Right kidney (tissue), 9 donors: ENCODE measurements around the gene KLHL35.

Source experiments
- DNase-seq: peaks from one replicate; pipeline ENCODE4 v3.0.0-alpha.2; 2016
- long read RNA-seq, 8 donors: transcript quantifications; one replicate each; lab custom pipeline, GENCODE V29; 2026

Gene KLHL35, protein sequence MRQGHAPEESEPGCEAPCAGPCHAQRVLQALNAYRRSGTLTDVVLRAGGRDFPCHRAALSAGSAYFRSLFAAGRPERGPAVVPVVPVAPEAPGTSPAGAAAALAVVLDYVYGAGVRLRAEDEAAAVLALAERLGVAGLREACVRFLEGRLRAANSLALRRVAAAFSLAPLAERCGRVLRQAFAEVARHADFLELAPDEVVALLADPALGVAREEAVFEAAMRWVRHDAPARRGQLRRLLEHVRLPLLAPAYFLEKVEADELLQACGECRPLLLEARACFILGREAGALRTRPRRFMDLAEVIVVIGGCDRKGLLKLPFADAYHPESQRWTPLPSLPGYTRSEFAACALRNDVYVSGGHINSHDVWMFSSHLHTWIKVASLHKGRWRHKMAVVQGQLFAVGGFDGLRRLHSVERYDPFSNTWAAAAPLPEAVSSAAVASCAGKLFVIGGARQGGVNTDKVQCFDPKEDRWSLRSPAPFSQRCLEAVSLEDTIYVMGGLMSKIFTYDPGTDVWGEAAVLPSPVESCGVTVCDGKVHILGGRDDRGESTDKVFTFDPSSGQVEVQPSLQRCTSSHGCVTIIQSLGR
- long read RNA-seq, donor 1, result 0 reads
- long read RNA-seq, donor 2, result 0 reads
- long read RNA-seq, donor 3, result 0 reads
- long read RNA-seq, donor 4, partial matches to known transcripts, result 0 of 1 reads
- long read RNA-seq, donor 4, other reads (novel, unspliced or antisense), result 0 of 1 reads
- long read RNA-seq, donor 5, partial matches to known transcripts, result 0 of 1 reads
- long read RNA-seq, donor 5, other reads (novel, unspliced or antisense), result 0 of 1 reads
- long read RNA-seq, donor 6, result 0 reads
- long read RNA-seq, donor 7, partial matches to known transcripts, result 0 of 2 reads
- long read RNA-seq, donor 7, other reads (novel, unspliced or antisense), result 0 of 2 reads
- long read RNA-seq, donor 8, result 0 reads

DNA sequence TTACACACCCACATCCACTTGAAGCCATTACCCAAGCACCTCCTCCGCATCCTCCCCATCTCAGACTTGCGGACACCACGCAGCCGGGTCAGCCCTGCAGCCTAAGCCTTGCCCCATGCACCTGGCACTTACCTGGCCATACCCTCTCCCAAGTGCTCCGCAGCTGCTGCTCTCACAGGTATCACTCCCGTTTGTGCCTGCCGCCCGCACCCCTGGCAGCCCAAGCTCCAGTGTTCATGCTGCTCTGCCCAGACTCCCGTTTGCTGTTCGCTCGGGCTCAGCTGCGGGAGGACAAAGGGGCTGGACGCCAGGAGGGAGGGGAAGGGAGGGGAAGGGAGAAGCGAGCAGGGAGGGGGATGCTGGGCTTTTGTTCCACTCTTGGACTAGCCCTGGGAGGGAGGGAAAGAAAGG is at the start of gene KLHL35:
Gene KLHL35 (minus strand): TSS at position 293 of the 411 bp plus-strand sequence. CDS start 2,574 bp downstream, outside the sequence.
- DNase-seq, result no peak

GRCh38 chr11:75481922-75482606 is 49.1 kb upstream of the KLHL35 start:
- DNase-seq, result no peak

- DNase-seq, result no peak
Observed at GRCh38 chr11:75481223-75481921, 48.4 kb upstream of the KLHL35 start.

DNA sequence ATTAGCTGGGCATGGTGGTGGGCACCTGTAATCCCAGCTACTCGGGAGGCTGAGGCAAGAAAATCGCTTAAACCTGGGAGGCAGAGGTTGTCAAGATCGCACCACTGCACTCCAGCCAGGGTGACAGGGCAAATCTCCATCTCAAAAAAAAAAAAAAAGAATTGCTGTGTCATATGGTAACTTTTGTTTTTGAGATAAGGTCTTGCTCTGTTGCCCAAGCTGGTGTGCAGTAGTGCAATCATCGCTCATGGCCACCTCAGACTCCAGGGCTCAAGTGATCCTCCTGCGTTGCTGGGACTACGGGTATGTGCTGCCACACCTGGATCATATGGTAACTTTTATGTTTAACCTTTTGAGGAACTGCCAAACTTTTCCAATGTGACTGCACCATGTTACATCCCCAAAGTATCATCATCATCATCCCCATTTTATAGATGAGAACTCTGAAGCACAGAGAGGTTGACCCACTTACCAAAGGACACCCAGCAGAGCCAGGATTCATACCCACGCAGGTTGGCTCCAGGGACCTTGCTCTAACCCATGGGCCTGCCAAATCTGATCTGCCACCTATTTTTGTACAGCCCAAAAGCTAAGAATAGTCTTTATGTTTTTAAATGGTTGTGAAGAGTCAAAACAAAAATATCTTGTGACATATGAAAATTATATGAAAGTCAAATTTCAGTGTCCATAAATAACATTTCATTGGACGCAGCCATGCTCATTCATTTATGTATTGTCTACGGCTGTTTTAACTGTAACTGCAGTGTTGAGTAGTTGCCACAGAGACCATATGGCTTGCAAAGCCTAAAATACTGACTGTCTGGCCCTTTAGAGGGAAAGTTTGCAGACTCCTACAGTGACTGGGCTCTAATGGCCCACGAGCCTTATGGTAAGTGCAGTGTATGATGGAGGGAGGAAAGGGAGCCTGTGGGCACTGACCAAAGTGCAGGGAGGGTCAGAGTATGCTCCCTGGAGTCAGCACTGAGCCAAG is 47.5 kb upstream of the KLHL35 start:
- DNase-seq, result no peak

DNA sequence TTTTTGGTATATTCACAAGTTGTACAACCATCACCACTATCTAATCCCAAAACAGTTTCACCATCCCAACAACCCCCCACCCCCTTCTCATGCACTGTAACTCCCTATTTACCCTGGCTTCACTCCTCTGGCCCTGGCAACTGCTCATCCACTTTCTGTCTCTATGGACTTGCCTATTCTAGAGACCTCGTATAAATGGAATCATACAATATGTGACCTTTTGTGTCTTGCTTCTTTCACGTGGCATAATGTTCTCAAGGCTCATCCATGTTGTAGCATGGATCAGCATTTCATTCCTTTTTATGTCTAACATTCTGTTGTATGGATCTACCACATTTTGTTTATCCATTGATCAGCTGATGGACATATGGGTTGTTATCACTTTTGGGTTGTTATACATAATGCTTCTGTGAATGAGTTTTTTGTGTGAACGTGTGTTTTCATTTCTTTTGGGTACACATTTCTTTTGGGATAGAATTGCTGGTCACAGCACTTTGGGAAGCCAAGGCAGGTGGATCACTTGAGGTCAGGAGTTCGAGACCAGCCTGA is 46.7 kb upstream of the KLHL35 start:
- DNase-seq, result no peak

GRCh38 chr11:75478783-75479596 is 46.0 kb upstream of the KLHL35 start:
- DNase-seq, result no peak

- DNase-seq, result no peak
Observed at GRCh38 chr11:75477614-75477935, 44.6 kb upstream of the KLHL35 start.

DNA sequence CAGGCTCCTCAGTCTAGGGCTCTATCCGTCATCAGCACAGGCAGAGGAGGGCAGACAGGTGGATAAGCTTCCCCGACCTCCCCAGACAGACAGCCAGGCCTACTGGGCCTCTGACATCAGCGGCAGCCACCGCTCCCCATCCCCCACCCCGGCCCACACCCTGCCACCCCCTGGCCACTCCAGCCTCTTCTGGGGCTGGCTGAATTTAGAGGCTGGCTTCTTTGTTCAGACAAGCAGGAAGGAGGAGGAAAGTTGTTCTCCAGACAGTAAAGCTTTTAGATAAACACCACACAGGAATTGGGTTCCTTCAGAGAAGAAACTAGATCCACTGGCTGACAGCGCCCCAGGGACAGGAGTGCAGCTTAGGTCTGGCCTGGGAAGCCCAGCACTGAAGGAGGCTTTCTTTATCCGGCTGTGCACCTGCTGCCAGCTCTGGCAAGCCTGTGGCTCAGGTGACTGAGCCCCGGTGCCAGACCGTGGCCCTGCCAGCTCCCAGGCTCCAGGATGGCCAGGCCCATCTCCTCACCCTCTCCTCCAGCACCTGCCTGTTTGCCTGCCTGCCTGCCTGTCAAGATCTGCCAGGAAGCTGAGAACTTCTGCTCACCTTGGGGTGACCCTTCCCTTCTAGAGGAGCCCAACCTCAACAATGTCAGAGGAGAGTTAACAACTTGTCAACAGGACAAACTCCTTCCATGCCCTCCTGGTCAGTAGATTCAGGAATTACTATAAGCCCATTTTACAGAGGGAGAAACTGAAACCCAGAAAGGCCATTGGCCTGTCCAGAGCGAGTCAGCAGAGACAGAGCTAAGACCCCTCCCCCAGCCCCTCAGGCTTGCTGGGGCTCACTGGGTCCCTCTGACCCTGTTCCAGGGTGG is 44.0 kb upstream of the KLHL35 start:
- DNase-seq, result no peak

DNA sequence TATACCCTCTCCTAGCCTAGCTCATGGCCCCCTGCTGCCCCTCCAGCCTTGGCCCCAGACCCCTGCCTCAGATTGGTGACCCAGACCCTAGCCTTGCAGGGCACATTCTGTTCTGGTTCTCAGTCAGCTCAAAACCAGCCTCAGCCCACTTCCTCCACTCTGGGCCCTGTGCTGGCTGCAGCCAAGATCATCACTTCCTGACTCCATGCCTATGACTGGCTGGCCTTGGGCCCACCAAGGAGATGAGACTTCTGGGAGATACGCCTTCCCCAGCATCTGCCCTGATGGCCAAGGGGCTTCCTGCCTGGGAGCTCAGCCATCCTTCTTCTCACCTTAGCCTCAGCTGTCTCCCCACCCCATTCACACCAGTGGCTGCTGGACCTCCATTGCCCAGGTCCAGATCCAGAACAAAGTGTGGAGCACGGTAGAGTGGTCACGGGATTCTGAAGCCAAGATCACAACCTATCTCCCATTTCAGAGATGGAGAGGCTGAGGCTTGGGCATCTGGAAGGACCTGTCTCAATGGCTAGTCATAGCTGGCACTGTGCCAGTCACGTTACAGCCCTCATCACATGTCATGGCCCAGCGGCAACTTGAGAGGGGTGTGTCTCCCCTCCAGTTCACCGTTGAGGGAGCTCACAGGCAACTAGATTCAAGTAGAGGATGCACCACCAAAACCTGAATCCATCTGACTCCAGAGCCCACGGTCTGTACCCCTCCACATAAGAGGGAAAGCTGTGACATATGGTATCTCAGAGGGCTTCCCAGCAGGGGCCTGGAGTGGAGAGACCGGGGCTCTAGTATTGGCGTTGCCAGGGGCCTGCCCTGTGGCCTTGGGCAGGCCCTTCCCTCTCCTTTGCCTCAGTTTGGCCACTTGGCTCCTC is 43.0 kb upstream of the KLHL35 start:
- no peak for DNase-seq

DNA sequence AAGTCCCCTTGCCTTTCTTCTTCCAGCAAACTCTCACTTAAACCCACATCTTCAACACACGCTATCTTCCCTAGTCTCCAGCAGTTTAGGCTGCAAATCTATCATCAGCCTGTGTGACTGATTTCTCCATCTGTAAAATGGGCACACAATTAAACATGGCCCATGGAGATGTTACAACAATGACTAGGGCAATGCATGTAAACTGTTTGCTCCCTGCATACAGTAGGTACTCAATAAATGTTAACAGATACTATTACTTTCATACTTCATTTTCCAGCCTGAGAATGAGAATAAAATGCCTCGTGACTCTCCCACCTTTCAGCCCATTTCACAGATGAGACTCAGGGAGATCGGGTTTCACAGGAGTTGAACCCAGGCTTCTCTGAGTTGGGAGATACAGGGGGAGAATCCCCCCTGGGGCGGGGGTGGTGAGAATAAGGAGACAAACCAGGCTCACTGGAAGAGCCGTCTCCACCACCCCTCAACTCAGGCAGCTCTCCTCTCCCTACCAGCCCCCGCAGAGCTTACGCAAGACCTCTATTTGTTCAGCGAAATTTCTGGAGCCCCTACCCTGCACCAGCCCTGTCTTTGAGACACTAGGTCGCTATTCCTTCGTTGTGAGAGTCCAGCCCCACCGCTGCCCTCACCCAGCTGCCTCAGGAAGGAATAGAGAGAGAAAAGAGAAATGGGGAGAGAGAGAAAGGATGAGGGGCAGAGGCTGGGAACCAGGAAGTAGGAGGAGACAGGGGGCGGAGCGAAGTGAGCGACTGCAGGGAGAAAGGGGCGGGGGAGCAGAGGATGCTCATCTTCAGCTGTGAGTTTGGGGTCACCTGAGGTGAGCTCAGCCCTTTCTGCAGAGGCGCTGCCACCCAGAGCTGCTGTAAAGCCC is 42.1 kb upstream of the KLHL35 start:
- DNase-seq, result peak; percentile 47

DNA sequence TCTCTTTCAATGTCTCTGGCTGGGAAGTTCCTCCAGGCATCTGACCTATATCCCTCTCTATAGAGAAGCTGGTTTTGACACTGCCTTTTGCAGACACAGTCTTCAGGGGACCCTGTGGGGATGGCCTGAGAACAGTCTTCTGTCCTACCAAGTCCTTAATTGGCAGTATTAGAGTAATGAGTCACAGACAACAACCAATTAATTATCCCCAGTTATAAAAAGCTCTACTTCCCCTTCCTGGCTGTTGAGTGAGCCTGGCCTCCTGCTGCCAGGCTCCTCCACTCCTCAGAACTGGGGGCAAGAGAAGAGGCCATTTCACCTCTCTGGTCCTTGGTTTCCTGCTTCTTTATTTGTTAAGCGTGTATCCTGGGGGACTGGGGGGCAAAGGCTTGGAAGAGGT is 41.2 kb upstream of the KLHL35 start:
- DNase-seq, result no peak

GRCh38 chr11:75473684-75474083 is 40.7 kb upstream of the KLHL35 start:
- DNase-seq, result no peak

DNA sequence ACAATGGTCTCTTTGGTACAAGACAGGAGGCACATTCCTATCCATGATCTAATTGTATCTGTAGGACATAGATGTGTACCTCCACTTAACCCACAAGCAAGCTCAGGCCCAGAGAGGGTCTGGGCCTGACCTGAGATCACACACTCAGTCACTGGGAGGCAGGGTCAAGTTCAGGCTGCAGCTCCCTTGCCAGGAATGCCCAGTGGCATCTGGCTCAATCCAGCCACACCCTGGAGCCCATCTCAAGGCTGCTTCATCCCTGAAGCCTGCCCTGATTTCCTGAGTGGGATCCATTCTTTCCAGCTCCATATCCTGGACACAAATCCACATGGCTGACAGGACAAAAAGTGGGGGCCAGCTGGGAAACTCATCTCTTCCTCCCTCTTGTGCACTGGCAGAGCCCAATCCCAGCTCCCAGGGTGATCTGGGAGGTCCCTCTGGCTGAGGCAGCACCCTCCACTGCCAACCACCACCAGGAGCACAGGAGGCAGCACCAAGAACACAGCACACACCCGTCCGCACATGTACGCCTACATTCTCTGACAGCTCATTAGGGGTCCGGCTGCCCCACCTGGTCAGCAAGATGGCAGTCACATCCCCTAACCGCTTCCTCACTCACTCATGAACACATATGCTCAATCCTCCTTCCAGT is 39.2 kb upstream of the KLHL35 start:
- DNase-seq, result no peak

DNA sequence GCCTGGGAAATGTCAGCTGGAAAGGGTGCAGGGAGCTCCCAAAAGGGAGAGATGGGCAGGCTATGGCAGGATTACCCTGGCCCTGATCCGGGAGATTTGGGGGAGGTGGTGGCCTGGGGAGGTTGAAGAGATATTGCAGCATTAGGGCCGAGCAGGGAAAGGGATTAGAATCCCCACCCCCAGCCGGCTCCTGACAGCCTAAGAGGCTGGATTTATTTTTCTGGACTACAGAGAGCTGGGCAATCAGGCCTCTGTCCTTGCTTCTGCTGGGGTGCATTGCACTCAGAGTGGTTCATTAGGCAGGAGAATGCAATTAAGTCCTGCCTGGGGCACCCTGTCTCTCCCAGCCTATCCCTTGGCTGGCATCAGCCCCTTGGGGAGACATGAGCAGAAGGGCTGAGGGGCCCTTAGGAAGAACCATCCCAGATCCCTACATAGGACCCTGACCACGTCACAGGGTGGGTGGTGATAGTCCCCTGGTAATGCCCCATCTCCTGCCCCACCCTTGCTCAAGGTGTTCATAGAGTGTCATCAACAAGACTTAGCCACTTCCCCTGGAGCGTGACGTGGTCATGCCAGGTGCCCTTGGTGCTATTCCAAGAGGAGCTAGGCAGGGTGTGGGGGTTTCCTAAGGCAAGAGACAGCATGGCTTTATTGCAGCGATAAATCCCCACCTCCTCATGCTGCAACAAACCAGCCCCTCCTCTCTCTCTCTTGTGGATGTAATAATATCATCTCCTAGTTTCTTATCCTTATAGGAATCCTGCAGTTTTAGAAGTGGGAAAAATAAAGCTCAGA is 38.4 kb upstream of the KLHL35 start:
- no peak for DNase-seq

- DNase-seq, result no peak
Observed at GRCh38 chr11:75470476-75471080, 37.6 kb upstream of the KLHL35 start.
